WTC11 (cell line): Measurements from ENCODE around the gene BUD23. TPM values are rescaled to one million over a fixed set of nuclear protein-coding genes. Genes with fewer than 3 reads are reported as not detected.

Experiments
- ATAC-seq: fragments of 200-7000 bp; cut with Tn5 transposase; 2 replicates; pipeline ENCODE4 v1.10.0; 2021; ENCODE audit warnings: mild to moderate bottlenecking, moderate library complexity
- CTCF ChIA-PET: fragments of 300-600 bp; sonication (Branson Sonifier 250); formaldehyde crosslinking; loops from one replicate; lab custom pipeline; 2021; ENCODE audit warnings: antibody characterized with exemption; lab: Charles Lee
- POLR2A ChIA-PET: fragments of 350-600 bp; sonication (Branson Sonifier 250); formaldehyde crosslinking; loops from one replicate; lab custom pipeline; 2021; ENCODE audit warnings: antibody characterized with exemption; lab: Charles Lee
- DNase-seq: peaks from one replicate; pipeline ENCODE4 v3.0.0; 2021; ENCODE audit warnings: low spot score
- H3K27ac Mint-ChIP-seq: 2 replicates; pipeline ENCODE4 v1.8.0; 2021; ENCODE audit warnings: mixed read lengths
- H3K27me3 Mint-ChIP-seq: 2 replicates; pipeline ENCODE4 v1.8.0; 2021; ENCODE audit warnings: low read depth, mild to moderate bottlenecking, moderate library complexity, mixed read lengths
- H3K36me3 Mint-ChIP-seq: 2 replicates; pipeline ENCODE4 v1.8.0; 2021; ENCODE audit warnings: mixed read lengths
- H3K4me1 Mint-ChIP-seq: 2 replicates; pipeline ENCODE4 v1.8.0; 2022; ENCODE audit warnings: mixed read lengths
- H3K4me3 Mint-ChIP-seq: 2 replicates; pipeline ENCODE4 v1.8.0; 2021; ENCODE audit warnings: mild to moderate bottlenecking, moderate library complexity, mixed read lengths
- H3K9me3 Mint-ChIP-seq: 2 replicates; pipeline ENCODE4 v1.8.0; 2021; ENCODE audit warnings: mixed read lengths
- AFF4 ChIP-seq: sonication (generic); formaldehyde crosslinking; IDR thresholded peaks from 2 replicates; pipeline ENCODE4 v1.8.1; 2023; ENCODE audit warnings: mild to moderate bottlenecking, missing genetic modification reagents, borderline replicate concordance
- AR ChIP-seq: fragments of 250-450 bp; sonication (Bioruptor Pico); IDR thresholded peaks from 2 replicates; pipeline ENCODE4 v1.9.0; 2021; ENCODE audit warnings: mild to moderate bottlenecking
- ATF1 ChIP-seq: sonication (generic); formaldehyde crosslinking; IDR thresholded peaks from 2 replicates; pipeline ENCODE4 v1.8.1; 2023; ENCODE audit warnings: mild to moderate bottlenecking, moderate library complexity, missing genetic modification reagents
- CDX4 ChIP-seq: fragments of 250-450 bp; sonication (Bioruptor Pico); IDR thresholded peaks from 2 replicates; pipeline ENCODE4 v1.9.0; 2021; ENCODE audit warnings: moderate library complexity, mild to moderate bottlenecking, inconsistent platforms, borderline replicate concordance
- EMX1 ChIP-seq: fragments of 250-450 bp; sonication (Bioruptor Pico); IDR thresholded peaks from 2 replicates; pipeline ENCODE4 v1.8.0; 2021; ENCODE audit warnings: mild to moderate bottlenecking
- ERG ChIP-seq: fragments of 250-450 bp; sonication (Bioruptor Pico); IDR thresholded peaks from 2 replicates; pipeline ENCODE4 v1.8.0; 2021; ENCODE audit warnings: mild to moderate bottlenecking
- ETV6 ChIP-seq: sonication (generic); formaldehyde crosslinking; IDR thresholded peaks from 2 replicates; pipeline ENCODE4 v1.8.1; 2022; ENCODE audit warnings: mild to moderate bottlenecking, missing genetic modification reagents
- FOXP1 ChIP-seq: sonication (generic); formaldehyde crosslinking; IDR thresholded peaks from 2 replicates; pipeline ENCODE4 v1.8.0; 2022; ENCODE audit warnings: missing genetic modification reagents, mild to moderate bottlenecking, moderate library complexity, borderline replicate concordance
- IRF2 ChIP-seq: sonication (generic); formaldehyde crosslinking; IDR thresholded peaks from 2 replicates; pipeline ENCODE4 v1.8.0; 2022; ENCODE audit warnings: low read depth, missing genetic modification reagents, borderline replicate concordance
- MXD4 ChIP-seq: fragments of 250-450 bp; sonication (Bioruptor Pico); IDR thresholded peaks from 2 replicates; pipeline ENCODE4 v1.8.0; 2021; ENCODE audit warnings: mild to moderate bottlenecking, moderate library complexity, borderline replicate concordance
- OVOL2 ChIP-seq: fragments of 250-450 bp; sonication (Bioruptor Pico); IDR thresholded peaks from 2 replicates; pipeline ENCODE4 v1.9.0; 2021; ENCODE audit warnings: mild to moderate bottlenecking, borderline replicate concordance
- RORB ChIP-seq: fragments of 250-450 bp; sonication (Bioruptor Pico); IDR thresholded peaks from 2 replicates; pipeline ENCODE4 v1.9.0; 2021; ENCODE audit warnings: mild to moderate bottlenecking
- SMAD4 ChIP-seq: sonication (generic); formaldehyde crosslinking; IDR thresholded peaks from 2 replicates; pipeline ENCODE4 v1.8.0; 2022; ENCODE audit warnings: mild to moderate bottlenecking, missing genetic modification reagents
- TCF7 ChIP-seq: sonication (generic); formaldehyde crosslinking; IDR thresholded peaks from 2 replicates; pipeline ENCODE4 v1.8.0; 2022; ENCODE audit warnings: mild to moderate bottlenecking, low read depth, missing genetic modification reagents, moderate library complexity
- TEAD4 ChIP-seq: sonication (generic); formaldehyde crosslinking; IDR thresholded peaks from 2 replicates; pipeline ENCODE4 v1.8.0; 2022; ENCODE audit warnings: mild to moderate bottlenecking, missing genetic modification reagents
- USF2 ChIP-seq: sonication (generic); formaldehyde crosslinking; IDR thresholded peaks from 2 replicates; pipeline ENCODE4 v1.8.1; 2023; ENCODE audit warnings: mild to moderate bottlenecking, missing genetic modification reagents, moderate library complexity
- ZNF138 ChIP-seq: sonication (generic); formaldehyde crosslinking; conservative IDR thresholded peaks from 2 replicates; pipeline ENCODE4 v1.8.1; 2022; ENCODE audit warnings: mild to moderate bottlenecking, moderate library complexity, missing genetic modification reagents
- ZNF219 ChIP-seq: sonication (generic); formaldehyde crosslinking; IDR thresholded peaks from 2 replicates; pipeline ENCODE4 v1.8.0; 2023; ENCODE audit warnings: missing genetic modification reagents, mild to moderate bottlenecking, borderline replicate concordance
- ZNF281 ChIP-seq: sonication (generic); formaldehyde crosslinking; IDR thresholded peaks from 2 replicates; pipeline ENCODE4 v1.8.0; 2023; ENCODE audit warnings: mild to moderate bottlenecking, missing genetic modification reagents
- ZNF416 ChIP-seq: fragments of 250-450 bp; sonication (Bioruptor Pico); IDR thresholded peaks from 2 replicates; pipeline ENCODE4 v1.9.0; 2021; ENCODE audit warnings: mild to moderate bottlenecking, inconsistent platforms
- total RNA-seq: library from RNA; stranded (reverse); gene quantifications from 3 replicates; pipeline ENCODE4 v1.2.3, GENCODE V29; 2021

BUD23 gene
- total RNA-seq, 1 experiment from 2014 or later: 91.9 TPM

GRCh38 chr7:73683056-73683787, at the start of gene BUD23, which contains the start of gene DNAJC30 (continued):
- TF ChIP-seq AFF4: no peak
- TF ChIP-seq SMAD4 (CRISPR knock-in tag): no peak
- TF ChIP-seq ETV6: 0 out of 2 replicates have a peak, but pooled peaks have one; percentile 29
- TF ChIP-seq EMX1 (CRISPR knock-in tag): no peak
- no peak for TF ChIP-seq TCF7 (CRISPR knock-in tag)
- TF ChIP-seq IRF2 (CRISPR knock-in tag): no peak
- no peak for TF ChIP-seq OVOL2 (CRISPR knock-in tag)
- TF ChIP-seq ZNF138: no peak
- TF ChIP-seq MXD4 (CRISPR knock-in tag): no peak
- no peak for TF ChIP-seq RORB
- TF ChIP-seq ZNF281 (CRISPR knock-in tag): no peak
- no peak for TF ChIP-seq ERG (CRISPR knock-in tag)
- TF ChIP-seq USF2 (CRISPR knock-in tag): no peak
- TF ChIP-seq ZNF219 (CRISPR knock-in tag): no peak

- no peak for ATAC-seq
- peaks cover 3% of the 10 kb centered on the region for H3K27me3 Mint-ChIP-seq
- TF ChIP-seq ATF1 (CRISPR knock-in tag): no peak
- no peak for TF ChIP-seq ZNF416 (CRISPR knock-in tag)
- no peak for TF ChIP-seq MXD4 (CRISPR knock-in tag)
- TF ChIP-seq ETV6: no peak
- TF ChIP-seq TEAD4 (CRISPR knock-in tag): no peak
- no peak for TF ChIP-seq AR
- TF ChIP-seq FOXP1 (CRISPR knock-in tag): no peak
- no peak for TF ChIP-seq CDX4
- no peak for TF ChIP-seq OVOL2 (CRISPR knock-in tag)
- no peaks in the 10 kb centered on the region for H3K9me3 Mint-ChIP-seq
- no peak for DNase-seq
- no peak overlapping the region for H3K27ac Mint-ChIP-seq
- no peak overlapping the region for H3K4me3 Mint-ChIP-seq
- CTCF ChIA-PET: no interaction called here
- H3K36me3 Mint-ChIP-seq: no peaks in the 10 kb centered on the region
- peaks cover 7% of the 10 kb centered on the region for H3K4me1 Mint-ChIP-seq
- POLR2A ChIA-PET: no interaction called here
Measured at GRCh38 chr7:73633844-73634243, 49.6 kb upstream of the BUD23 start.
